Activated naive CD4-positive, alpha-beta T cell (primary cell): ENCODE data around the gene PRPF38A.
A peak's percentile ranks its signal among the peaks of the same experiment; 100 is the strongest.
"Not testable (repeated sequence)": the region's sequence is repeated elsewhere in the genome, so short reads cannot be mapped to it uniquely, and the experiment has no call there.

ENCODE experiments used
- DNase-seq, 4 experiments: peaks; one replicate each; lab custom pipeline; 2025; lab: John Stamatoyannopoulos, UW

The PRPF38A gene

GRCh38 chr1:52404116-52404974, at the start of gene PRPF38A, which contains the start of gene ORC1:
Gene PRPF38A, plus strand, starts transcription at chr1:52404602. Its CDS starts 148 bp downstream, at chr1:52404750.
Gene ORC1, minus strand, starts transcription at chr1:52404423. Its CDS starts 2,200 bp downstream, at chr1:52402223.
- DNase-seq, result peak; percentile 90 to 97 (median 94)

- DNase-seq, result no peak
Measured at GRCh38 chr1:52355436-52355835, 49.0 kb upstream of the PRPF38A start.

GRCh38 chr1:52355847-52356505, 48.4 kb upstream of the PRPF38A start:
- no peak for DNase-seq

- no peak for DNase-seq
Measured at GRCh38 chr1:52356818-52357355, 47.5 kb upstream of the PRPF38A start.

GRCh38 chr1:52357397-52357796, 47.0 kb upstream of the PRPF38A start:
- no peak for DNase-seq

- no peak for DNase-seq
Measured at GRCh38 chr1:52358851-52359497, 45.4 kb upstream of the PRPF38A start.

- no peak for DNase-seq
Measured at GRCh38 chr1:52359676-52360594, 44.5 kb upstream of the PRPF38A start.

- DNase-seq, result no peak
Measured at GRCh38 chr1:52360595-52360968, 43.8 kb upstream of the PRPF38A start.

- DNase-seq, result no peak
Measured at GRCh38 chr1:52364235-52364839, 40.1 kb upstream of the PRPF38A start.

- DNase-seq, result no peak
Measured at GRCh38 chr1:52365071-52365745, 39.2 kb upstream of the PRPF38A start.

GRCh38 chr1:52365746-52366516, 38.5 kb upstream of the PRPF38A start, which contains the start of gene CC2D1B:
Gene CC2D1B, minus strand, starts transcription at chr1:52366205. Its CDS starts 1,585 bp downstream, at chr1:52364620.
- peak; percentile 97 to 99 (median 97) for DNase-seq

GRCh38 chr1:52366517-52366827, 37.9 kb upstream of the PRPF38A start:
- DNase-seq, result no peak

GRCh38 chr1:52367272-52367671, 37.1 kb upstream of the PRPF38A start:
- DNase-seq, result no peak

- peak in 3 of 4 experiments; percentile 11 to 55 (median 19) for DNase-seq
Measured at GRCh38 chr1:52368383-52369172, 35.8 kb upstream of the PRPF38A start.

GRCh38 chr1:52369851-52370250, 34.6 kb upstream of the PRPF38A start:
- not testable (repeated sequence) for DNase-seq

- no peak for DNase-seq
Measured at GRCh38 chr1:52385376-52385775, 19.0 kb upstream of the PRPF38A start.

GRCh38 chr1:52386458-52386857, 17.9 kb upstream of the PRPF38A start:
- no peak for DNase-seq

GRCh38 chr1:52393174-52393573, 11.2 kb upstream of the PRPF38A start:
- DNase-seq, result no peak

- DNase-seq, result no peak
Measured at GRCh38 chr1:52399629-52400028, 4.8 kb upstream of the PRPF38A start.
